ENCODE data around the gene PPP1R15B. TPM values are rescaled to one million over a fixed set of nuclear protein-coding genes. Genes with fewer than 3 reads are reported as not detected.
A peak's percentile ranks its signal among the peaks of the same experiment; 100 is the strongest.

Gene PPP1R15B
- total RNA-seq, 4 donors from 2014 or later: 42.8 to 56.4 (median 51.4) TPM

GRCh38 chr1:204384636-204385352 lies 26.8 kb downstream of the PPP1R15B start:
- Histone ChIP-seq H3K4me3 (no peak overlapping the region), H3K27ac (replicated peaks in 1 of 4) (no peak overlapping the region), H3K9me3 (no peaks in the 10 kb centered on the region), H3K36me3 (no peaks in the 10 kb centered on the region), H3K27me3 (no peaks in the 10 kb centered on the region), H3K4me1 (peaks cover 7 to 10% (median 9%) of the 10 kb centered on the region in 4 donors)
- DNase-seq (ENCODE audit: extremely low spot score): no peak
- intact Hi-C loops (cut with DNase I): no loop called here
- TF ChIP-seq EP300 (IDR thresholded peaks at IDR 0.05) (no peak), POLR2A (IDR thresholded peaks at IDR 0.05; ENCODE audit: low read depth) (no peak), POLR2AphosphoS5 (IDR thresholded peaks at IDR 0.05) (no peak), CTCF (IDR thresholded peaks at IDR 0.05) (no peak)
- WGBS: 70% methylated on average over 7 of the region's 7 CpGs

- peaks cover 9 to 12% (median 11%) of the 10 kb centered on the region in 4 donors for H3K4me1 ChIP-seq
- no peak for DNase-seq (ENCODE audit: extremely low spot score)
- H3K27me3 ChIP-seq: peaks cover 0 to 10% (median 4%) of the 10 kb centered on the region in 4 donors
- no peak overlapping the region for H3K27ac ChIP-seq (replicated peaks in 1 of 4)
- no peak overlapping the region for H3K4me3 ChIP-seq
- no peaks in the 10 kb centered on the region for H3K36me3 ChIP-seq
- TF ChIP-seq EP300 (IDR thresholded peaks at IDR 0.05) (no peak), POLR2AphosphoS5 (IDR thresholded peaks at IDR 0.05) (no peak), POLR2A (IDR thresholded peaks at IDR 0.05; ENCODE audit: low read depth) (no peak)
- H3K9me3 ChIP-seq: no peaks in the 10 kb centered on the region
- intact Hi-C loops (cut with DNase I): no loop called here
- WGBS: 86% methylated on average over 5 of the region's 5 CpGs
These were observed 28.3 kb downstream of the PPP1R15B start for GRCh38 chr1:204383163-204383904.

GRCh38 chr1:204382714-204383083 lies 28.9 kb downstream of the PPP1R15B start:
- intact Hi-C loops (cut with DNase I): no loop called here
- Histone ChIP-seq H3K9me3 (no peaks in the 10 kb centered on the region), H3K27ac (replicated peaks in 1 of 4) (no peak overlapping the region), H3K4me1 (peaks cover 14 to 19% (median 17%) of the 10 kb centered on the region in 4 donors), H3K27me3 (peaks cover 0 to 16% (median 6%) of the 10 kb centered on the region in 4 donors), H3K36me3 (no peaks in the 10 kb centered on the region), H3K4me3 (peak overlapping the region in 3 of 4 donors; percentile 6 to 31 (median 15))
- 77% methylated on average over 2 of the region's 2 CpGs for WGBS
- no peak for DNase-seq (ENCODE audit: extremely low spot score)
- TF ChIP-seq POLR2AphosphoS5 (IDR thresholded peaks at IDR 0.05) (no peak), CTCF (IDR thresholded peaks at IDR 0.05) (no peak), EP300 (IDR thresholded peaks at IDR 0.05) (no peak), POLR2A (IDR thresholded peaks at IDR 0.05; ENCODE audit: low read depth) (no peak)

GRCh38 chr1:204380293-204380831 lies 31.3 kb downstream of the PPP1R15B start:
- DNase-seq (ENCODE audit: extremely low spot score): no peak
- H3K36me3 ChIP-seq: no peaks in the 10 kb centered on the region
- intact Hi-C loops (cut with DNase I): no loop called here
- TF ChIP-seq EP300 (IDR thresholded peaks at IDR 0.05) (no peak), CTCF (IDR thresholded peaks at IDR 0.05) (no peak), POLR2AphosphoS5 (IDR thresholded peaks at IDR 0.05) (no peak), POLR2A (IDR thresholded peaks at IDR 0.05; ENCODE audit: low read depth) (no peak)
- H3K9me3 ChIP-seq: no peaks in the 10 kb centered on the region
- peaks cover 0 to 39% (median 18%) of the 10 kb centered on the region in 4 donors for H3K27me3 ChIP-seq
- WGBS: 73% methylated on average over 8 of the region's 8 CpGs
- H3K4me3 ChIP-seq: no peak overlapping the region
- H3K4me1 ChIP-seq: peaks cover 20 to 27% (median 24%) of the 10 kb centered on the region in 4 donors
- no peak overlapping the region for H3K27ac ChIP-seq (replicated peaks in 1 of 4)

Measured in esophagus muscularis mucosa (tissue), 4 donors.